Keratinocyte (primary cell): Measurements from ENCODE around the gene C7. TPM values are rescaled to one million over a fixed set of nuclear protein-coding genes. Genes with fewer than 3 reads are reported as not detected.

Source experiments
- DNase-seq: peaks from one replicate; pipeline ENCODE4 v3.0.0-alpha.2; 2011; ENCODE audit warnings: low read depth, missing footprints, low spot score
- FAIRE-seq: peaks from 2 replicates; lab custom pipeline; 2011; peaks lifted over from hg19 to GRCh38; lab: Jason Lieb, UNC
- H2AFZ ChIP-seq: 2 replicates; pipeline ENCODE4 v1.6.0; 2012; ENCODE audit warnings: low read length, control low read depth, inconsistent platforms; ENCODE audit not compliant: control insufficient read depth
- H3K27ac ChIP-seq: 2 replicates; pipeline ENCODE4 v1.5.1; 2011; ENCODE audit warnings: low read length; ENCODE audit not compliant: control insufficient read depth, insufficient read depth
- H3K27me3 ChIP-seq: 3 replicates; pipeline ENCODE4 v1.6.0; 2011; ENCODE audit warnings: low read length; ENCODE audit not compliant: control insufficient read depth, insufficient read depth; ENCODE audit errors: extremely low read depth
- H3K36me3 ChIP-seq, 2 experiments: 2 replicates in 1 of 2; 3 replicates in 1 of 2; pipeline ENCODE4 v1.5.1; 2011; ENCODE audit warnings: low read length in 2 of 2, mild to moderate bottlenecking in 1 of 2; ENCODE audit not compliant: control insufficient read depth in 2 of 2, insufficient read depth in 2 of 2; ENCODE audit errors: extremely low read depth in 1 of 2
- H3K4me1 ChIP-seq: 3 replicates; pipeline ENCODE4 v1.5.1; 2011; ENCODE audit warnings: low read length; ENCODE audit not compliant: control insufficient read depth, insufficient read depth; ENCODE audit errors: extremely low read depth
- H3K4me2 ChIP-seq: 3 replicates; pipeline ENCODE4 v1.6.0; 2011; ENCODE audit warnings: low read depth, low read length; ENCODE audit not compliant: control insufficient read depth, insufficient read depth; ENCODE audit errors: extremely low read depth
- H3K4me3 ChIP-seq, 3 experiments: fragments of 200-600 bp in 1 of 3; sonication (generic) in 1 of 3; 2 replicates in 2 of 3; 3 replicates in 1 of 3; pipeline ENCODE4 v1.5.1; 2011 to 2016; ENCODE audit warnings: low read length in 3 of 3, mild to moderate bottlenecking in 3 of 3, control low read depth in 2 of 3, inconsistent platforms in 1 of 3, low read depth in 1 of 3, mixed read lengths in 1 of 3, mixed run types in 1 of 3, moderate library complexity in 1 of 3; ENCODE audit not compliant: control insufficient read depth in 2 of 3, insufficient read depth in 2 of 3; ENCODE audit errors: extremely low read depth in 1 of 3
- H3K79me2 ChIP-seq: 2 replicates; pipeline ENCODE4 v1.6.0; 2012; ENCODE audit warnings: low read length; ENCODE audit not compliant: control insufficient read depth, insufficient read depth
- H3K9ac ChIP-seq: 3 replicates; pipeline ENCODE4 v1.6.0; 2011; ENCODE audit warnings: low read length; ENCODE audit not compliant: control insufficient read depth, insufficient read depth; ENCODE audit errors: extremely low read depth
- H3K9me1 ChIP-seq: 3 replicates; pipeline ENCODE4 v1.6.0; 2011; ENCODE audit warnings: low read length; ENCODE audit not compliant: control insufficient read depth, insufficient read depth; ENCODE audit errors: extremely low read depth
- H3K9me3 ChIP-seq: 2 replicates; pipeline ENCODE4 v1.5.1; 2012; ENCODE audit warnings: low read depth, low read length; ENCODE audit not compliant: control insufficient read depth
- H4K20me1 ChIP-seq: 3 replicates; pipeline ENCODE4 v1.6.0; 2011; ENCODE audit warnings: low read length; ENCODE audit not compliant: control insufficient read depth, insufficient read depth; ENCODE audit errors: extremely low read depth
- EZH2 ChIP-seq: IDR thresholded peaks from one replicate; pipeline ENCODE4 v1.6.1; 2012; ENCODE audit warnings: inconsistent platforms, mild to moderate bottlenecking, low read length, moderate library complexity
- dilution Hi-C: fragments of 300-500 bp; cut with MboI; formaldehyde crosslinking; loops from one replicate; pipeline ENCODE4 v1.7.0; 2020; ENCODE audit warnings: low sequenced_read_pairs; ENCODE audit not compliant: extremely low pct_ligation_motif_present
- polyA plus RNA-seq, 5 experiments: library from polyadenylated mRNA; depleted of rRNA in 3 of 5; stranded (reverse) in 3 of 5; stranded (forward) in 1 of 5; unstranded in 1 of 5; fragments of >200 nt; gene quantifications; 1 replicate in 1 of 5; 2 replicates in 3 of 5; 3 replicates in 1 of 5; pipeline versions ENCODE4 v1.2.1 to v1.2.3, GENCODE V29; 2011 to 2012; ENCODE audit warnings: missing spikeins in 2 of 5, low read depth in 1 of 5, low replicate concordance in 1 of 5
- TF ChIP-seq, protein P1 (sequence below), 3 experiments: IDR thresholded peaks in 1 of 3; conservative IDR thresholded peaks in 1 of 3; optimal IDR thresholded peaks in 1 of 3; 2 replicates in 2 of 3; 3 replicates in 1 of 3; pipeline versions ENCODE3 to v1.5.1; 2011; ENCODE audit warnings: low read length in 3 of 3, mild to moderate bottlenecking in 3 of 3, moderate library complexity in 2 of 3, control low read depth in 1 of 3, inconsistent platforms in 1 of 3; ENCODE audit not compliant: insufficient read depth in 2 of 3; ENCODE audit errors: extremely low read depth in 1 of 3

C7 gene
- polyA plus RNA-seq, 1 donor (not counting 4 experiments of a cell fraction or from before 2014, with no cell fraction given) = not detected

DNA sequence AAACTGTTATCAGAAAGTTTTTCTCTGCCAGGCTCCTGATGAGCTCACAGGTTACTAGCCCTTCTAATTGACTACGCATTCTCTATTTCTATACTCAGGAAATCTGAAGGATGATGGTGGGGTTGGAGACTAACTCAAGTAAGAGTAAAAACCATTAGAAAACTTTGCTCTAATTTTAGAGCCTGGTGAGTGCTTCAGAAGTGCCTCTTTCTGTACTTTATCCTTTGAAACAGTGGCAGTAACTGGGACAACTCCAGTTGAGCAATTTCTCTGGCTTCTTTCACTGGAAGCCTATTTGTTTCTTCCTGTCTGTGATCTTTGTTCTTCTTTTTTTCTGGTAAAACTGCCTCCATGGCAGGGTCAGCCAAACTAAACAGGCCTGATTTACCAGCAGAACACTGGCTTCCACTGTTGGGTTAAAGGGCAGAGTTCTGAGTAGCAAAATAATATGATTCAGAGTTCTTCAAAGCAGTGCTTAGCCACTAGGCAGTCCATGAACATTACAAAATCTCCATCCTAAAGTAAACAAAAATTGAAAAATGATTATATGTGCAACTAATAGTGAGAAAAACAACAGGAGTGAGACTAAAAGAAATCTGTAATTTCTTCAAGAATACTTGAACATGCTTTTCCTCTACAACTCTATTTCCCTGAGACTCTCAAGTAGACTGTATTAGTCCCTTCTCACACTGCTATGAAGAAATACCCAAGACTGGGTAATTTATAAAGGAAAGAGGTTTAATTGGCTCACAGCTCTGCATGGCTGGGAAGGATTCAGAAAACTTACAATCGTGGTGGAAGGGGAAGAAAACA, 82.1 kb downstream of the C7 start:
- H2AFZ ChIP-seq = no peak overlapping the region

DNA sequence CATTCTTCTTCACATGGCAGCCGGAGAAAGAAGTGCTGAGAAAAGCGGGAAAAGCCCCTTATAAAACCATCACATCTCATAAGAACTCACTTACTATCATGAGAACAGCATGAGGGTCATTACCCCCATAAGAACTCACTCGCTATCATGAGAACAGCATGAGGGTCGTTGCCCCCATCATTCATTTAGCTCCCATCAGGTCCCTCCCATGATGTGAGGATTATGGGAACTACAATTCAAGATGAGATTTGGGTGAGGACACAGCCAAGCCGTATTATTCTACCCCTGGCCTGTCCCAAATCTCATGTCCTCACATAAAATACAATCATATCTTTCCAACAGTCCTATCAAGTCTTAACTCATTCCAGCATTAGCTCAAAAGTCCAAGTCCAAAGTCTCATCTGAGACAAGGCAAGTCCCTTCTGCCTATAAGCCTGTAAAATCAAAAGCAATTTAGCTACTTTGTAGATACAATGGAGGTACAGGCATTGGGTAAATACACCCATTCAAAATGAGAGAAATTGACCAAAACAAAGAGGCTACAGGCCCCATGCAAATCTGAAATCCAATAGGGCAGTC, 82.8 kb downstream of the C7 start:
- Histone ChIP-seq H3K79me2 (no peaks in the 10 kb centered on the region), H4K20me1 (no peaks in the 10 kb centered on the region), H3K4me1 (peaks cover 4% of the 10 kb centered on the region), H3K27me3 (no peaks in the 10 kb centered on the region), H3K9me3 (no peaks in the 10 kb centered on the region), H3K4me3 (no peak overlapping the region), H3K9me1 (no peaks in the 10 kb centered on the region), H3K36me3 (no peaks in the 10 kb centered on the region), H3K9ac (no peak overlapping the region), H3K4me2 (no peak overlapping the region), H3K27ac (no peak overlapping the region), H2AFZ (no peak overlapping the region)
- DNase-seq (no peak), FAIRE-seq (no peak)
- TF ChIP-seq EZH2 = no peak
- TF ChIP-seq, protein P1, sequence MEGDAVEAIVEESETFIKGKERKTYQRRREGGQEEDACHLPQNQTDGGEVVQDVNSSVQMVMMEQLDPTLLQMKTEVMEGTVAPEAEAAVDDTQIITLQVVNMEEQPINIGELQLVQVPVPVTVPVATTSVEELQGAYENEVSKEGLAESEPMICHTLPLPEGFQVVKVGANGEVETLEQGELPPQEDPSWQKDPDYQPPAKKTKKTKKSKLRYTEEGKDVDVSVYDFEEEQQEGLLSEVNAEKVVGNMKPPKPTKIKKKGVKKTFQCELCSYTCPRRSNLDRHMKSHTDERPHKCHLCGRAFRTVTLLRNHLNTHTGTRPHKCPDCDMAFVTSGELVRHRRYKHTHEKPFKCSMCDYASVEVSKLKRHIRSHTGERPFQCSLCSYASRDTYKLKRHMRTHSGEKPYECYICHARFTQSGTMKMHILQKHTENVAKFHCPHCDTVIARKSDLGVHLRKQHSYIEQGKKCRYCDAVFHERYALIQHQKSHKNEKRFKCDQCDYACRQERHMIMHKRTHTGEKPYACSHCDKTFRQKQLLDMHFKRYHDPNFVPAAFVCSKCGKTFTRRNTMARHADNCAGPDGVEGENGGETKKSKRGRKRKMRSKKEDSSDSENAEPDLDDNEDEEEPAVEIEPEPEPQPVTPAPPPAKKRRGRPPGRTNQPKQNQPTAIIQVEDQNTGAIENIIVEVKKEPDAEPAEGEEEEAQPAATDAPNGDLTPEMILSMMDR (optimal IDR thresholded peaks at IDR 0.05 in 1 of 3, IDR thresholded peaks at IDR 0.05 in 1 of 3, conservative IDR thresholded peaks at IDR 0.05 in 1 of 3; ENCODE audit: extremely low read depth in 1 of 3, insufficient read depth in 2 of 3, low read length in 3 of 3) = no peak
- dilution Hi-C loops = no loop called here

More for the DNA sequence above, 82.1 kb downstream of the C7 start:
- no peak for TF ChIP-seq EZH2
- TF ChIP-seq, protein P1 (optimal IDR thresholded peaks at IDR 0.05 in 1 of 3, IDR thresholded peaks at IDR 0.05 in 1 of 3, conservative IDR thresholded peaks at IDR 0.05 in 1 of 3; ENCODE audit: extremely low read depth in 1 of 3, insufficient read depth in 2 of 3, low read length in 3 of 3) = no peak
- Histone ChIP-seq H3K27me3 (no peaks in the 10 kb centered on the region), H3K4me2 (no peak overlapping the region), H3K27ac (no peak overlapping the region), H3K9me3 (no peaks in the 10 kb centered on the region), H3K9ac (no peak overlapping the region), H3K4me3 (no peak overlapping the region), H3K9me1 (no peaks in the 10 kb centered on the region), H4K20me1 (no peaks in the 10 kb centered on the region), H3K79me2 (no peaks in the 10 kb centered on the region), H3K36me3 (no peaks in the 10 kb centered on the region), H3K4me1 (peaks cover 4% of the 10 kb centered on the region)
- FAIRE-seq = no peak
- dilution Hi-C loops = no loop called here
- no peak for DNase-seq
